ENCODE results near the gene NUP98.
"Not testable (repeated sequence)": the region's sequence is repeated elsewhere in the genome, so short reads cannot be mapped to it uniquely, and the experiment has no call there.

The NUP98 gene

GRCh38 chr11:3667149-3668035 is 130.0 kb downstream of the NUP98 start:
- no peak for DNase-seq

GRCh38 chr11:3666023-3666530 is 131.3 kb downstream of the NUP98 start:
- DNase-seq = no peak

- DNase-seq = no peak
Observed at GRCh38 chr11:3665336-3666022, 131.9 kb downstream of the NUP98 start.

- no peak for DNase-seq
Observed at GRCh38 chr11:3664032-3664630, 133.2 kb downstream of the NUP98 start.

GRCh38 chr11:3662856-3663255 is 134.5 kb downstream of the NUP98 start:
- no peak for DNase-seq

- no peak for DNase-seq
Observed at GRCh38 chr11:3660960-3661359, 136.4 kb downstream of the NUP98 start.

- no peak for DNase-seq
Observed at GRCh38 chr11:3659595-3660515, 137.5 kb downstream of the NUP98 start.

GRCh38 chr11:3658252-3658651 is 139.1 kb downstream of the NUP98 start:
- DNase-seq = no peak

GRCh38 chr11:3657331-3657730 is 140.0 kb downstream of the NUP98 start:
- DNase-seq = not testable (repeated sequence)

GRCh38 chr11:3655547-3655946 is 141.8 kb downstream of the NUP98 start:
- no peak for DNase-seq

GRCh38 chr11:3652514-3652913 is 144.8 kb downstream of the NUP98 start:
- not testable (repeated sequence) for DNase-seq

- DNase-seq = not testable (repeated sequence)
Observed at GRCh38 chr11:3649374-3649773, 148.0 kb downstream of the NUP98 start.

- DNase-seq = not testable (repeated sequence)
Observed at GRCh38 chr11:3648843-3649242, 148.5 kb downstream of the NUP98 start.

GRCh38 chr11:3645552-3645951 is 151.8 kb downstream of the NUP98 start:
- DNase-seq = no peak

GRCh38 chr11:3644817-3645235 is 152.5 kb downstream of the NUP98 start, which contains the start of gene ART1:
Gene ART1, plus strand, starts transcription at chr11:3645128. Its CDS starts 14,086 bp downstream, at chr11:3659214.
- no peak for DNase-seq

GRCh38 chr11:3643102-3643546 is 154.2 kb downstream of the NUP98 start:
- not testable (repeated sequence) for DNase-seq

- DNase-seq = peak; percentile 82
Observed at GRCh38 chr11:3642071-3642951, 155.0 kb downstream of the NUP98 start.

- no peak for DNase-seq
Observed at GRCh38 chr11:3641701-3642070, 155.7 kb downstream of the NUP98 start, which contains the start of gene ART5. Gene ART5, minus strand, starts transcription at chr11:3641992. Its CDS starts 130 bp downstream, at chr11:3641862.

GRCh38 chr11:3641191-3641590 is 156.2 kb downstream of the NUP98 start:
- no peak for DNase-seq

GRCh38 chr11:3639841-3640240 is 157.5 kb downstream of the NUP98 start:
- no peak for DNase-seq

GRCh38 chr11:3638513-3638912 is 158.8 kb downstream of the NUP98 start:
- DNase-seq = no peak
